DOHH2 (cell line): Measurements from ENCODE around the gene PIH1D2.

ENCODE experiments used
- CTCF ChIP-seq: fragments of 200-600 bp; sonication (generic); IDR thresholded peaks from one replicate; pipeline ENCODE4 v1.5.1; 2014; ENCODE audit warnings: antibody characterized with exemption, mild to moderate bottlenecking, low read depth, low read length; ENCODE audit not compliant: poor library complexity, severe bottlenecking
- EZH2phosphoT487 ChIP-seq: fragments of 200-600 bp; sonication (generic); IDR thresholded peaks from 2 replicates; pipeline ENCODE4 v1.6.1; 2017; ENCODE audit warnings: borderline replicate concordance, mild to moderate bottlenecking, antibody characterized with exemption, low read length, moderate library complexity, mixed read lengths

GRCh38 chr11:112082729-112083128 is 8.9 kb upstream of the PIH1D2 start:
- TF ChIP-seq CTCF (no peak), EZH2phosphoT487 (no peak)
